ENCODE measurements around the gene RACK1. TPM values are rescaled to one million over a fixed set of nuclear protein-coding genes. Genes with fewer than 3 reads are reported as not detected.

The RACK1 gene
- total and polyA plus RNA-seq, 2 of the 8 experiments (the other 6 are each of a cell fraction or from before 2014, with no cell fraction given) = 2,589 to 7,971 TPM

DNA sequence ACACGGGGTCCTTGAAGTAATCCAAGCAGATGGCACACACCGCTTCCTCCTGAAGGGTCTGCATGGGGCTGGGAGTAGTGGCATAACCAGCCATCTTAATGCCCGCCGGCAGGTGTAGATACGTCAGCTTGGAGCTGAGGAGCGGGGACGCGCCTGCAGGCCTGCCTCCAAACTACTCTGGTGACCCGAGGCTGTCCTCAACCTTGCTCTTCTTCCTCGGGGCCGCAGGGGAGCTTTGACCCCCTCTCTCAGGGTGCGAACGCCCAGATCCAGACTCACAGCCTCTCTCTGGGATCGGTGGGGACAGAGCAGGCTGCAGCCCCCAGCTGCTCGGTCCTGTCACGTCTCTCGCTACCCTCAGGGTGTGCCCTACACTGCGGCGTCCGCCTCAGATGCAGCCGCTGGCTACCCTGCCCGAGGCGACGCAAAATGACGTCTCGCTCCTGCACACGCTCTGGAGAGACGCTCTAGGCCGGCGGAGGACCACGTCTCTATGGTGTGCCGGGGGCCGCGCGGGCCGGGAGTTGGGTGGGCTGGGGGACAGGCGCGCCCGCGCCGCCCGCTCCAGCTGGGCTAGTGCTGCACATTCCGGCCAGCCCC is 17.1 kb upstream of the RACK1 start, which contains the start of gene TRIM52 (continued):
- TF ChIP-seq, protein P1, sequence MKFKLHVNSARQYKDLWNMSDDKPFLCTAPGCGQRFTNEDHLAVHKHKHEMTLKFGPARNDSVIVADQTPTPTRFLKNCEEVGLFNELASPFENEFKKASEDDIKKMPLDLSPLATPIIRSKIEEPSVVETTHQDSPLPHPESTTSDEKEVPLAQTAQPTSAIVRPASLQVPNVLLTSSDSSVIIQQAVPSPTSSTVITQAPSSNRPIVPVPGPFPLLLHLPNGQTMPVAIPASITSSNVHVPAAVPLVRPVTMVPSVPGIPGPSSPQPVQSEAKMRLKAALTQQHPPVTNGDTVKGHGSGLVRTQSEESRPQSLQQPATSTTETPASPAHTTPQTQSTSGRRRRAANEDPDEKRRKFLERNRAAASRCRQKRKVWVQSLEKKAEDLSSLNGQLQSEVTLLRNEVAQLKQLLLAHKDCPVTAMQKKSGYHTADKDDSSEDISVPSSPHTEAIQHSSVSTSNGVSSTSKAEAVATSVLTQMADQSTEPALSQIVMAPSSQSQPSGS (IDR thresholded peaks at IDR 0.05; ENCODE audit: low read length) = peak; percentile 72; the same call in 1 of the 2 replicates
- TF ChIP-seq TBP (IDR thresholded peaks at IDR 0.05; ENCODE audit: low read depth, low read length) (peak; percentile 95), PHF8 (conservative IDR thresholded peaks at IDR 0.05; ENCODE audit: low read depth, low read length) (peak; percentile 54; the same call in 1 of the 2 replicates), SIRT6 (IDR thresholded peaks at IDR 0.05; ENCODE audit: low read length) (no peak), EZH2 (IDR thresholded peaks at IDR 0.05; ENCODE audit: low read depth, low read length, severe bottlenecking) (no peak), KDM4A (IDR thresholded peaks at IDR 0.05; ENCODE audit: low read depth, low read length, severe bottlenecking) (peak; percentile 87), KDM5A (IDR thresholded peaks at IDR 0.05; ENCODE audit: low read length) (peak; percentile 68), YY1 (IDR thresholded peaks at IDR 0.05; ENCODE audit: low read depth, low read length) (peak; percentile 3; the same call in 1 of the 2 replicates), JUND (IDR thresholded peaks at IDR 0.05; ENCODE audit: low read length) (0 out of 2 replicates have a peak, but pooled peaks have one; percentile 14), USF2 (IDR thresholded peaks at IDR 0.05; ENCODE audit: low read length) (0 out of 2 replicates have a peak, but pooled peaks have one; percentile 12), RXRA (IDR thresholded peaks at IDR 0.05; ENCODE audit: insufficient read depth, low read depth, low read length) (no peak), EP300 (IDR thresholded peaks at IDR 0.05; ENCODE audit: borderline replicate concordance in 1 of 2, low read depth in 2 of 2, low read length in 2 of 2) (peak in 1 of 2 experiments; percentile 23; a peak in 1 of 3 replicates), EGR1 (IDR thresholded peaks at IDR 0.05; ENCODE audit: borderline replicate concordance, low read depth, low read length) (peak; percentile 77; the same call in 1 of the 2 replicates), POLR2A (IDR thresholded peaks at IDR 0.05; ENCODE audit: control extremely low read depth in 1 of 2, low read depth in 2 of 2, low read length in 2 of 2) (peak in 1 of 2 experiments; percentile 81; a peak in 2 of 3 replicates), RNF2 (IDR thresholded peaks at IDR 0.05; ENCODE audit: borderline replicate concordance, low read depth, low read length, missing control alignments, poor library complexity, severe bottlenecking) (no peak), JUN (IDR thresholded peaks at IDR 0.05; ENCODE audit: low read depth, low read length) (no peak)
- TF ChIP-seq, protein P2, sequence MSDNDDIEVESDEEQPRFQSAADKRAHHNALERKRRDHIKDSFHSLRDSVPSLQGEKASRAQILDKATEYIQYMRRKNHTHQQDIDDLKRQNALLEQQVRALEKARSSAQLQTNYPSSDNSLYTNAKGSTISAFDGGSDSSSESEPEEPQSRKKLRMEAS (IDR thresholded peaks at IDR 0.05) = peak; percentile 88
- TF ChIP-seq, protein P3, sequence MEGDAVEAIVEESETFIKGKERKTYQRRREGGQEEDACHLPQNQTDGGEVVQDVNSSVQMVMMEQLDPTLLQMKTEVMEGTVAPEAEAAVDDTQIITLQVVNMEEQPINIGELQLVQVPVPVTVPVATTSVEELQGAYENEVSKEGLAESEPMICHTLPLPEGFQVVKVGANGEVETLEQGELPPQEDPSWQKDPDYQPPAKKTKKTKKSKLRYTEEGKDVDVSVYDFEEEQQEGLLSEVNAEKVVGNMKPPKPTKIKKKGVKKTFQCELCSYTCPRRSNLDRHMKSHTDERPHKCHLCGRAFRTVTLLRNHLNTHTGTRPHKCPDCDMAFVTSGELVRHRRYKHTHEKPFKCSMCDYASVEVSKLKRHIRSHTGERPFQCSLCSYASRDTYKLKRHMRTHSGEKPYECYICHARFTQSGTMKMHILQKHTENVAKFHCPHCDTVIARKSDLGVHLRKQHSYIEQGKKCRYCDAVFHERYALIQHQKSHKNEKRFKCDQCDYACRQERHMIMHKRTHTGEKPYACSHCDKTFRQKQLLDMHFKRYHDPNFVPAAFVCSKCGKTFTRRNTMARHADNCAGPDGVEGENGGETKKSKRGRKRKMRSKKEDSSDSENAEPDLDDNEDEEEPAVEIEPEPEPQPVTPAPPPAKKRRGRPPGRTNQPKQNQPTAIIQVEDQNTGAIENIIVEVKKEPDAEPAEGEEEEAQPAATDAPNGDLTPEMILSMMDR (IDR thresholded peaks at IDR 0.05; ENCODE audit: control extremely low read depth in 1 of 3, insufficient read depth in 1 of 3, low read depth in 1 of 3, low read length in 3 of 3) = peak in 1 of 3 experiments; percentile 15; a peak in 1 of 4 replicates
